Fibroblast of pulmonary artery (primary cell): ENCODE data around the gene NCOR1.

Source experiments
- DNase-seq: peaks from one replicate; pipeline ENCODE4 v3.0.0-alpha.2; 2010; ENCODE audit warnings: low read depth
- H3K4me3 ChIP-seq: replicated peaks from 2 replicates; pipeline ENCODE4 v1.5.1; 2011; ENCODE audit warnings: low read depth, mild to moderate bottlenecking, control low read depth, low read length, moderate library complexity
- CTCF ChIP-seq: IDR thresholded peaks from 2 replicates; pipeline ENCODE4 v1.5.1; 2011; ENCODE audit warnings: mild to moderate bottlenecking, control low read depth, low read length, inconsistent platforms; ENCODE audit errors: missing control alignments

The NCOR1 gene

GRCh38 chr17:15996322-15996721 lies 219.0 kb downstream of the NCOR1 start:
- TF ChIP-seq CTCF, result no peak
- DNase-seq, result no peak
- H3K4me3 ChIP-seq, result no peak overlapping the region

- no peak for TF ChIP-seq CTCF
- peak; percentile 71 for DNase-seq
- H3K4me3 ChIP-seq, result no peak overlapping the region
Observed at GRCh38 chr17:15981646-15982580, 233.4 kb downstream of the NCOR1 start.

GRCh38 chr17:15981208-15981607 lies 234.1 kb downstream of the NCOR1 start:
- H3K4me3 ChIP-seq, result no peak overlapping the region
- TF ChIP-seq CTCF, result no peak
- DNase-seq, result no peak
